GM18867 (cell line): Measurements from ENCODE around the gene PPP2R3B.
"Not testable (repeated sequence)": the region's sequence is repeated elsewhere in the genome, so short reads cannot be mapped to it uniquely, and the experiment has no call there.

ENCODE experiments used
- ATAC-seq: cut with Tn5 transposase; IDR thresholded peaks from one replicate; pipeline ENCODE4 v1.9.1; 2021; ENCODE audit warnings: mild to moderate bottlenecking, moderate library complexity; ENCODE audit not compliant: unreplicated experiment

The PPP2R3B gene

GRCh38 chrX:356385-357034 lies 30.2 kb downstream of the PPP2R3B start:
- no peak for ATAC-seq

DNA sequence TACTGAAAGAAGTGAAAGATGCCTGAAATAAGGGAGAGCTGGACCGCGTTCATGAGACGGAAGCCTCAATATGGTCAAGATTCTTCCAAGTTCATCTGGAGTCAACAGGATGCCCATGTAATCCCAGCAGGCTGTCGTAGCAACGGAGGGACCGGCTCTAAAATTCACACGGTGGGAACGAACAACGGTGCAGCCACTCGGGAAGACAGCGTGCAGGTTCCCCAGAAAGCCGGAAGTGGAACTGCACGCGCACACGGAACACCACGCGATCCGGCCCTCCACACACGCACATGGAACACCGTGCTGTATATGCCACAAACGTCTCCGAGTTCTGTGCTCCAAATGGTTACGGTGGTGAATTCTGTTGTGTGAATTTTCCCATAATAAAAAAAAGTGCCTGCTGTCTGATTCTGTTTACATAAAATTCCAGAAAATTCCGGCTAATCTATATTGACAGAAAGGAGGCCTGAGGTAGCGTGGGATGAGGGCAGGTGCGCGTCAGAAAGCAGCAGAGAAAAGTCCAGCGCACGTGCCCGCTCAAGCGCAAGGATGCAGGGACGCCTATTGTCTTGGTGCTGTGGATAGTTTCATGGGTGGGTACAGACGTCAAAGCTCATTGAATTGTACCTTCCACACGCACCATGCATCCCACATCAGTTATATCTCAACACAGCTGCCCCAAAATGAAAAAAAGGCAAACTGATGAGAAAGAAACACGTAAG lies 31.2 kb downstream of the PPP2R3B start:
- ATAC-seq: no peak

DNA sequence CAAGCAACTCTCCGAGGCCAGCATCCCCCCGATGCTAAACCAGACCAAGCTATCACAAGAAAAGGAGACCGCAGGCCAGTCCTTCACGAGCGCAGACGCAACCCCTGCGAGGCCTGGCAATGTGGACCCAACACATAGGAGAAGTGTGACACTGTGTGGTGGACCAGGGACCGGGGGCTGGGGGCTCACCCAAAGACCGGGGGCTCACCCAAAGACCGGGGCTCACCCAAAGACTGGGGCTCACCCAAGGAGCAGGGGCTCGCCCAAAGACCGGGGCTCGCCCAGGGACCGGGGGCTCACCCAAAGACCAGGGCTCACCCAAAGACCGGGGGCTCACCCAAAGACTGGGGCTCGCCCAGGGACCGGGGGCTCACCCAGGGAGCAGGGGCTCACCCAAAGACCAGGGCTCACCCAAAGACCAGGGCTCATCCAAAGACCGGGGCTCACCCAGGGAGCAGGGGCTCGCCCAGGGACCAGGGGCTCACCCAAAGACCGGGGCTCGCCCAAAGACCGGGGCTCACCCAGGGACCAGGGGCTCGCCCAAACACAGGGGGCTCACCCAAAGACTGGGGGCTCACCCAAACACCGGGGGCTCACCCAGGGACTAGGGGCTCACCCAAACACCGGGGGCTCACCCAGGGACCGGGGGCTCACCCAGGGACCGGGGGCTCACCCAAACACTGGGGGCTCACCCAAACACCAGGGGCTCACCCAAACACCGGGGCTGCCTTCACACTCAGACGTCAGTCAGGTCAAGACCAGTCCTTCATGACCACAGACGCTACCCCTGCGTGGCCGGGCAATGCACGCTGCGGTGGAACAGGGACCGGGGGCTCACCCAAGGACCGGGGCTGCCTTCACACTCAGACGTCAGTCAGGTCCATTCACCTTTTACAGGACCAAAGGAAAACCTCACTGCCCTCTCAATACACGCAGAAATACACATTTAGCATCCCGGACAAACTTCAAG lies 32.9 kb downstream of the PPP2R3B start:
- no peak for ATAC-seq

DNA sequence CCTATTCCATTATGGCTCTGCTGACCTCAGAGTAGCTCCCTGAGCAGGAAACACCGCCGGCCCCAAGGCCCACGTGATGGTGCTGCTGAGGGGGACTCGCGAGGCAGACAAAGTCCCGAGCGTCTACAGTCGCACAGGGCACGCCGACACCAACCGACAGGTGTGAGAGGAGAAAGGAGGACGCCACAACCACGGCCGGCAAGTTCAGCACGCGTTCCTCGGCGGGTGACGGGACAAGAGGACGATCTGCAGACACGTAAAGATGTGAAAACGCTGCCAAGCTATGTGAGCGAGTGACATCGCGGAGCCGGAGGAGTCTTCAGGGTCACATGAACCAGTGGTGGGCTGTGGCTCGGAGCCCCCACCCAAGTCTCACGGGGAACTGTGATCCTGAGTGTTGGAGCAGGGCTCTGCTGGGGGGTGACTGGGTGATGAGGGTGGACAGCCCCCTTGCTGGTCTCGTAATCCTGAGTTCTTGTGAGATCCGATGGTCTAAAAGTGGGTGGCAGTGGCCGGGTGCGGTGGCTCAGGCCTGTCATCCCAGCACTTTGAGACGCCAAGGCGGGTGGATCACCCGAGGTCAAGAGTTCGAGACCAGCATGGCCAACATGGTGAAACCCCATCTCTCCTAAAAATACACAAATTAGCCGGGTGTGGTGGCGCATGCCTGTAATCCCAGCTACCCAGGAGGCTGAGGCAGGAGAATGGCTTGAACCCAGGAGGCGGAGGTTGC lies 34.0 kb downstream of the PPP2R3B start:
- ATAC-seq: no peak

GRCh38 chrX:352181-352580 lies 34.5 kb downstream of the PPP2R3B start:
- no peak for ATAC-seq

- no peak for ATAC-seq
Observed at GRCh38 chrX:351736-352135, 35.0 kb downstream of the PPP2R3B start.

DNA sequence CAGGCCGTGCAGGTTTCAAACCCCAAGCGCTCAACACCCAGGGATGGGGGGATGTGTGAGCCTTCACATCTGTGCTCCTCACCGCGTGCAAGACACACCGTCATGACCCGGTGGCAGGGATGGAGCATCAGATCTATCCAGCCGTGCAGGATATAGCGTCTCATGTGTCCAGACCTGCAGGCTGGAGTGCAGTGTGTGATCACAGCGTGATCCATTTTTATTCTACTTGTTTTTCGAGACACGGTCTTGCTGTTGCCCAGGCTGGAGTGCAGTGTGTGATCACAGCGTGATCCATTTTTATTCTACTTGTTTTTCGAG lies 35.4 kb downstream of the PPP2R3B start:
- ATAC-seq: not testable (repeated sequence)

DNA sequence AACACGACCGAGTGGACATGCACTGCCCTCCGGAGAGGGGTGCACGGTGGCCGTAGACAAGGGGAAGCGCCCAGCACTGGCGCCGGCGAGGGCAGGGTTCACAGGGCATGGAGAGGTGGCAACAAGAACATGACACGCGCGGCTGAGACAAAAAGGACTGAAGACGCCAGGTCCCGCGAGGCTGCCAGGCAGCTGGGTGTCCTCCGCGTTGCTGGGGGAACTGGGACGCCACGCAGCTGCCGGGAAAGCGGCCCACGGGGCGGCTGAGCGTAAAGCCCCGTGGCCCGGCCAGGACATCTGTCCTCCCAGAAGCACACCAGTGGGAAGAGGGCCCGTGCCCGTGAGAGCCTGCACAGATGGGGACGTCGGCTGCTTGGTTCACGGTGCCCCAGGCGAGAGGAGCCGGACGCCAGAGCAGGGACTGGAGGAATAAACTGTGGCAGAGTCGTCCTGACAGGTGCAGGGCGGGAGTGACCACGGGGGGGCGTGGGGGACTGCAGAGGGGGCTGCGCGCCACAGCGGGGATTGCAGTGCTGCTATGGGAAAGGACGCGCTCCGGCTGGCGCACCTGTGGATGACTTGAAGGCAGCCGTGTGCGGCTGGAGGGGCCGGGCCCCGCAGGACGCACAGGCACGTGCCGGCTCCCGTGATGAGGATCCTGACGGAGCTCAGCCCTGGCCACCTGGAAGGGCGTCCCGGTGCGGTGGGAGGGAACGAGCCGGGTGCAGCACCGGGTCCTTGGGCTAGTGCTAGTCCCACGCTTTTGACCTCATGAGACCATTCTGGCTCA lies 36.0 kb downstream of the PPP2R3B start:
- ATAC-seq: no peak

GRCh38 chrX:350148-350533 lies 36.6 kb downstream of the PPP2R3B start:
- no peak for ATAC-seq

DNA sequence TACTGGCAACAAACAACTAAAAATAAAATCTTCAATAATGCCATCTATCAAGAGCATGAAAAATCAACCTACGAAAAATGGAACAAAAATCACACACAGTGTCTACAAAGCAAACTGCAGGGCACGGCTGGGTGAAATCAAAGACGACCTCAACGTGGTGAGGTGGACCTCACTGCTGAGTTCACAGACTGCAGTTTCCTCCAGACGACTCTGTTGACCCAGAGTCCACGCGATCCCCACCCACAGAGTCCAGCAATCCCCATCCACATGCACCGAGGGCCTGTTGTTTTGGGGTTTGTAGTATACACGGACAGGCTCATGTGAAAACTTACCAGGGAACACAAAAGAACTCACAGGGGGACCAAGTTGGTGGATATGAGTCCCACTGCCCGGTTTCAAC lies 37.0 kb downstream of the PPP2R3B start:
- no peak for ATAC-seq

DNA sequence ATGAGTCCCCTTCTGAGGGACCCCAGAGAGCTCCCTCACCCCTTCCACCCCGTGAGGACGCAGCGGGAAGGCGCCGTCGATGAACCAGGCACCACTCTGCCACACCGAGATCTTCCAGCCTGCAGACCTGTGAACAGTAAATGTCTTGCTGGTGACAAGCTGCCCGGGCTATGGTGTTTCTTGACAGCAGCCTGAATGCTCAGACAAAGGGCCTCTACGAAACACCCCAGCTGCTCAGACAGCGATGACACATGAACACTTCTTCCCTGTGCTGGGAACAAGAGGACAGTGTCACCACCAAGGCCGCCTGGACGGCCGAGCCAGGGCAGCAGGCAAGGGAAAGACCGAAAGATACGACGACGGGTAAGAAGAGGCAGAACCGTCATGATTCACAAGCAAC lies 37.5 kb downstream of the PPP2R3B start:
- no peak for ATAC-seq

- ATAC-seq: no peak
Observed at GRCh38 chrX:348461-349117, 38.1 kb downstream of the PPP2R3B start.

DNA sequence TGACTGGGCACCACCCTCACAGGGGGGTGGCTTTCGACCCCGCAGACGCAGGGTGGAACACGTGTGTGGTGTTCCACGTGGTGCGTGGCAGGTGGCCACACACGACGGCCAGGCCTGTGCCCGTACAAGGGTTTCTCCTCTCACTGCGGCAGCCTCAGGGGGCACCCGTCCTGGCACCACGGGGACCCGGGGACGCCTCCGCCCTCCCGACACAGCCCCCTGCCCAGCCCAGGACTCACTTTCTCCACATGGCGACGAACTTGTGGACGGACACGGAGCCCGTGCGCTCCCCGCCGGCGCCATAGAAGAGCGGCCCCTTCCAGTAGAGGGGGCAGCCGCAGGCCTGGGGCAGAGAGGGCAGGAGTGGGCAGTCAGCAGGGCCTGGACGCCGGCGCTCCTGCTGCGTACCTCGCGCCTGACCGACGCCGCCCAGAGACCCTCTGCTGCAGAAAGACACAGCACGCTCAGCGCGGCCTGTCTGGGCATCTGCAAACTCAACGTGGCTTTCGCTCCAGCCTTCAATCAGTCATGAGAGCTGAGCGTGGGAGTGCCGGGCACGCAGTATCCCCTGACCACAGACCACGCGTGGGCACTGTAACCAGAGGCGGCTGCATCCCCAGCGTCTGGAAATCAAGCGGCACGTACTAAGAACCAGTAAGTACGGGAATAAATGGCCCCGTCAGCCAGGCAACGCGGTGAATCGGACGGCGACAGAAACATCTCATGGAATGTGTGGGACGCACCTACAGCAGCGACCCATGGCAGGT lies 39.2 kb downstream of the PPP2R3B start:
- ATAC-seq: no peak

GRCh38 chrX:346034-346813 lies 40.5 kb downstream of the PPP2R3B start:
- no peak for ATAC-seq

DNA sequence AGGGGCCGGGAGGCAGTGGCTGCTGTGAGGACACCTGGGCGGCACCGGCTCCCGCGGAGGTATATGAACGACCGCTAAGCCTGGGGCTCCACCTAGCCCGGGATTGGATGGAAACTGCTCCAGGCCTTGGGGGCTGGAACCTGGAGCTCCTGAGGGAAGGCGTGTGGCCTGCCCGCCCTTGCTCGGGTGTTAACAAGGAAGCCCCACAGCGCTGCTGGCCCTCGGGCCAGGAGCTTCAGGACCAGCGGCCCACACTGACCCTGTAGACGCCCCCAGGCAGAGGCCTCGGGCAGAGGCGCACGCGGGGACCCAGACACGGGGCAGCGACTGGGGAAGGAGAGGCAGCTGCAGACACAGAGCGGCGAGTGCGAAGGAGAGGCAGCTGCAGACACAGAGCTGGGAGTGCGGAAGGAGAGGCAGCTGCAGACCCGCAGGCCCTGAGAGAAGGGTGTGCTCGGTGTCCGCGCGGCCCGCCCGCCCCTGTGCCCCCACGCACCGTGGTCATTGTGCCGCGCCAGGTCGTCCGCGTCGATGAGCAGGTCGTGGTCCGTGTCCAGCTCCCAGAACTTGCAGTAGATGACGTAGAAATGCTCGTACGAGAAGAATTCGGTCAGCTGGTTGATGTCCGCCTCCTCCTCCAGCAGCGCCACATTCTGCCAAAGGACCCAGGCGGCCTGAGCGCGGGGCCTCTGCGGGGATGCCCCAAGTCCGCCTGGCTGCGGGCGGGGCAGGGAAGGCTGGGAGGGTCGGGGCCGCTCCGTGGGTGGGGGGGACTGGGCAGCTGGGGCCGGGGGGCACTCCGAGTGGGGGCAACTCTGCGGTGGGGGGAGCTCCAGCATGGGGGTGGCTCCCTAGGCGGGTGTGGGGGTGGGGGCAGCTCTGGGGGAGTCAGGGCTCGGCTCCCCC lies 41.4 kb downstream of the PPP2R3B start:
- no peak for ATAC-seq

DNA sequence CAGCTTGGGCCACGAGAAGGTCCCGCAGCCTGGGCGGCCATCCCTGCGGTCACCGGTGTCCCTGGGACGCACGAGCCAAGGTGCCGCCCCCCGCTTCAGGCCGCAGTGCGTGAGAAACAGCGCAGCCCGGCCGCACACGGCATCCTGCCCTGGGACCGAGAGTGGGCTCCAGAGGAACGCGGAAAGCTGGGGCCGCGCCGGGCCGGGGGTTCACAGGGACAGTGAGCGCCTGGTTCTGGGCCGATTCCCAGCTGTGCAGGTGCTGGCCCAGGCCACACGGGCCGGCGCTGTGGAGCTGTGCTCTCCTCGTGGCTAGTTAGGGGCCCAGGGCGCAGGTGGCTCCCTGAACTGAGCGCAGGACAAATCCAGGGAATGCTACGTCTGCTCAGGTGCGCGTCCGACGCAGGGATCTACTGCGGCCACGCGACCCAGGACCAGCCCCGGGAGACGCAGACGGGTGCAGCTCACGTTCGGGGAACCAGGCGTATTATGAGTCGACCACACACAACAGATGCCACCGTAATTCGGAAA lies 42.3 kb downstream of the PPP2R3B start:
- ATAC-seq: no peak

- no peak for ATAC-seq
Observed at GRCh38 chrX:341541-342101, 45.1 kb downstream of the PPP2R3B start.
